ENCODE results near the gene PLEKHA7.
"Not testable (repeated sequence)": the region's sequence is repeated elsewhere in the genome, so short reads cannot be mapped to it uniquely, and the experiment has no call there.

Gene PLEKHA7

GRCh38 chr11:17014833-17015626 is 816 bp upstream of the PLEKHA7 start:
- Mint-ChIP-seq H3K4me1 (peaks cover 5% of the 10 kb centered on the region), H3K27ac (peak overlapping the region; percentile 67), H3K36me3 (peaks cover 2% of the 10 kb centered on the region), H3K4me3 (peak overlapping the region; percentile 94), H3K27me3 (peaks cover 10% of the 10 kb centered on the region), H3K9me3 (no peaks in the 10 kb centered on the region)
- peak; percentile 64 for ATAC-seq (ENCODE audit: low read depth)
- peak in 1 of 2 donors; percentile 22 for DNase-seq (ENCODE audit: low spot score in 2 of 2)

GRCh38 chr11:17013548-17014320 is 480 bp downstream of the PLEKHA7 start:
- Mint-ChIP-seq H3K27ac (no peak overlapping the region), H3K4me3 (peak overlapping the region; percentile 53), H3K27me3 (peaks cover 10% of the 10 kb centered on the region), H3K4me1 (peaks cover 5% of the 10 kb centered on the region), H3K9me3 (no peaks in the 10 kb centered on the region), H3K36me3 (peaks cover 2% of the 10 kb centered on the region)
- DNase-seq (ENCODE audit: low spot score in 2 of 2) (peak; percentile 16 to 23), ATAC-seq (ENCODE audit: low read depth) (peak; percentile 28)

DNA sequence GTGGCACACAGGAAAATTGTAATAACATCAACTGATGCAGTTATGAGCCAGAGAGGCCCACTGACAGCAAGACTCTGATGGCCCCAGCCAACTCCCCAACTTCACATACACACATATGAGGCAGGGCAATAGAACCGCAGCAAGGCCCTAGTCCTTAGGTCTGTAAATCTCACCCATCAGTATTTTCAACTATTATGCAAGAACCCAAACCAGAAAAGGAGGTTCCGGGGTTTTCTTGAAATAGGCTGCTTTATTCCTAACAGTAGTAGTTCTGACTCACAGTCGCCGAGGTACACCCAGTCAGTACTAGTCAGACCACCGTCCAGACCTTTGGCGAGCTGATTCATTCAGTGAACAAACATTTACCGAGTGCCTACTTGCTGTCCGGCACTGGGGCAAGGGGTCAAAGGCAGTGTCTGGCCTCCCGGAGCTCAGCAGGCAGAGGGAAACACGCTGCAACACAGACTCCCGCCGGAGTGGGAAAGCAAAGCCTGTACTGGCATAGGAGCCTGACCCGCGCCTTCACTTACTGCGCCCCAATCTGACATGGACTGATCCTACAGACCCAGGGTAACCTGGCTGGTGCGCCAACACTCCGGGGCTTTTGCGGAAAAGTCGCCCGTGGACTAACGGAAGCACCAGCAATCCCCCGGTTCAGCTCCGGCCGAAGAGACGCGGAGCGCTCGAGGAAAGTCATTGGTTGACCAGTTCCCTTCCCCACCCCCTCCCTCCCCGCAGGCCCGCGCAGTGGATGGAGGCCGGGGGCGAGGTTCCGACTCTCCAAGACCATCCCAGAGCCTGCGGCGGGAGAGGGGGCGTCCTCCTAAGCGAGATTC is 1.3 kb downstream of the PLEKHA7 start:
- Mint-ChIP-seq H3K4me1 (peaks cover 5% of the 10 kb centered on the region), H3K4me3 (no peak overlapping the region), H3K36me3 (peaks cover 2% of the 10 kb centered on the region), H3K27ac (no peak overlapping the region), H3K9me3 (no peaks in the 10 kb centered on the region), H3K27me3 (peaks cover 10% of the 10 kb centered on the region)
- DNase-seq (ENCODE audit: low spot score in 2 of 2): no peak
- no peak for ATAC-seq (ENCODE audit: low read depth)

GRCh38 chr11:17012179-17012578 is 2.0 kb downstream of the PLEKHA7 start:
- peaks cover 10% of the 10 kb centered on the region for H3K27me3 Mint-ChIP-seq
- no peaks in the 10 kb centered on the region for H3K9me3 Mint-ChIP-seq
- H3K27ac Mint-ChIP-seq: no peak overlapping the region
- ATAC-seq (ENCODE audit: low read depth) (no peak), DNase-seq (ENCODE audit: low spot score in 2 of 2) (no peak)
- peaks cover 5% of the 10 kb centered on the region for H3K4me1 Mint-ChIP-seq
- no peak overlapping the region for H3K4me3 Mint-ChIP-seq
- peaks cover 2% of the 10 kb centered on the region for H3K36me3 Mint-ChIP-seq

DNA sequence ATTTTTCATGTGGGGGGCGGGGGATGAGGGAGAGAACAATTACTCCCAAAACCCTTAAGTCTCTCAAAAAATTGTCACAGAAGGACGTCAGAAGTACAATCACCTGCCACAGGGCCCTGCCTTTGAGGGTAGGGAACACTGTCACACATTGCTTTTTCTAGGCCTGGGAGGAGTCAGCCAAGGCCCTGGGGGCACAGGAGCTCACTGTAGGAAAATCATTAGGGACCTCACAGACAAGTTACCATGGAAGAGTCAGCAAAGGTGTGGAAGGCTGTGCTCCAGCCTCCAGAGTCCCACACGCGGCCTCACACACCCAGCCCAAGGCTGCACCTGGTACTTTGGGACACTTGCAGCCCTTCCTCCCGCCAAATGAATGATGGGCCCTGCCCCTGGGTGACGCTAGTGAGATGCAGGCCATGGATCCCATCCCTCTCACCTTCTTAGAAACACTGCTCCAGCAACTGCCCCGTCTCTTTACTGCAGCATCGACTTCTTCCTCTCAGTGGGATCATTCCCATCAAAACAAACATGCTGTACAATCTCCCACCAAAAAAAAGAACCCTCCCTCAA is 3.3 kb downstream of the PLEKHA7 start:
- H3K36me3 Mint-ChIP-seq: peaks cover 2% of the 10 kb centered on the region
- H3K27ac Mint-ChIP-seq: no peak overlapping the region
- no peak overlapping the region for H3K4me3 Mint-ChIP-seq
- DNase-seq (ENCODE audit: low spot score in 2 of 2) (no peak), ATAC-seq (ENCODE audit: low read depth) (no peak)
- H3K9me3 Mint-ChIP-seq: no peaks in the 10 kb centered on the region
- H3K4me1 Mint-ChIP-seq: peaks cover 5% of the 10 kb centered on the region
- peaks cover 8% of the 10 kb centered on the region for H3K27me3 Mint-ChIP-seq

DNA sequence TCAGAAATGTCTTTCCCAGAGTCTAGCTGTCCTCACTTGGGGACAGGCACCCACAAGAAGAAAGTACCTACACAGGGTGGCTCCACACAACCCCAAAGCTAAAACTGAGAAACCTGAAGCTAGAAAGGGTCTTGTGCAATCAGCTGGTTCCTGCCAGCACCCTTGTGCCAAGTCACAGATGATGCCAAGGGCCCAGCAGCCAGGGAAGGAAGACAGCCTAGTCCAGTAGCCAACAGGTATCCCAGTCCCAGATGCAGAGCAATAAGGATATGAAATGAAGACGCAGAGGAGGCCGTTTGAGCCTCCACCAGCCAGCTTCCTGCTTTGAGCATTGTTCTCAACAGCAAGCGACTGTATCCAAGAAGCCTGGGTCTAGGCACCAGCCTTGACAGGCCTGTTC is 6.1 kb downstream of the PLEKHA7 start:
- Mint-ChIP-seq H3K9me3 (no peaks in the 10 kb centered on the region), H3K36me3 (peaks cover 2% of the 10 kb centered on the region), H3K27ac (no peak overlapping the region), H3K27me3 (no peaks in the 10 kb centered on the region), H3K4me1 (no peaks in the 10 kb centered on the region), H3K4me3 (no peak overlapping the region)
- ATAC-seq (ENCODE audit: low read depth) (no peak), DNase-seq (ENCODE audit: low spot score in 2 of 2) (no peak)

- ATAC-seq (ENCODE audit: low read depth) (no peak), DNase-seq (ENCODE audit: low spot score in 2 of 2) (no peak)
- peaks cover 2% of the 10 kb centered on the region for H3K27me3 Mint-ChIP-seq
- no peaks in the 10 kb centered on the region for H3K9me3 Mint-ChIP-seq
- H3K36me3 Mint-ChIP-seq: peaks cover 2% of the 10 kb centered on the region
- H3K27ac Mint-ChIP-seq: no peak overlapping the region
- H3K4me3 Mint-ChIP-seq: no peak overlapping the region
- no peaks in the 10 kb centered on the region for H3K4me1 Mint-ChIP-seq
Measured at GRCh38 chr11:17005646-17006045, 8.6 kb downstream of the PLEKHA7 start.

- H3K4me3 Mint-ChIP-seq: no peak overlapping the region
- DNase-seq (ENCODE audit: low spot score in 2 of 2): no peak
- peaks cover 2% of the 10 kb centered on the region for H3K27me3 Mint-ChIP-seq
- no peak overlapping the region for H3K27ac Mint-ChIP-seq
- peaks cover 2% of the 10 kb centered on the region for H3K36me3 Mint-ChIP-seq
- H3K9me3 Mint-ChIP-seq: no peaks in the 10 kb centered on the region
- no peak for ATAC-seq (ENCODE audit: low read depth)
- no peaks in the 10 kb centered on the region for H3K4me1 Mint-ChIP-seq
Measured at GRCh38 chr11:17004486-17005148, 9.6 kb downstream of the PLEKHA7 start.

DNA sequence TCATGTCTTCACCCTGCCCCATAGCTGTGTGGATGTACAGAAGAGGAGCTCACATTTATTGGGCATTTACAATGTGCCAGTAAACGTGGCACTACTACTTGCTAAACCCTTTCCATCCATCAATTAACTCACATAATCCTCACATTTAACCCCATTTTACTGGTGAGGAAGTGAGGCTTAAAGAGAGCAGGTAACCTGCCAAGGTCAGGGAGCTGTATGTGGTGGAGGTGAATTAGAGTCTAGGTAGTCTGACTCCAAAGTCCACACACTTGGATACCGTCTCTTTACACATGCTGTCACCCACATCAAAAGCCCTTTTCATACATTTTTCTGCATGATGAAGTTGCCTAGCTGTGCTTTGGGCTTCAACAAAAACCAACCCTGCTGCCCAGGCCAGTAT is 10.8 kb downstream of the PLEKHA7 start:
- Mint-ChIP-seq H3K27ac (no peak overlapping the region), H3K4me3 (no peak overlapping the region), H3K4me1 (no peaks in the 10 kb centered on the region), H3K9me3 (no peaks in the 10 kb centered on the region), H3K27me3 (peaks cover 2% of the 10 kb centered on the region), H3K36me3 (peaks cover 2% of the 10 kb centered on the region)
- DNase-seq (ENCODE audit: low spot score in 2 of 2) (no peak), ATAC-seq (ENCODE audit: low read depth) (no peak)

DNA sequence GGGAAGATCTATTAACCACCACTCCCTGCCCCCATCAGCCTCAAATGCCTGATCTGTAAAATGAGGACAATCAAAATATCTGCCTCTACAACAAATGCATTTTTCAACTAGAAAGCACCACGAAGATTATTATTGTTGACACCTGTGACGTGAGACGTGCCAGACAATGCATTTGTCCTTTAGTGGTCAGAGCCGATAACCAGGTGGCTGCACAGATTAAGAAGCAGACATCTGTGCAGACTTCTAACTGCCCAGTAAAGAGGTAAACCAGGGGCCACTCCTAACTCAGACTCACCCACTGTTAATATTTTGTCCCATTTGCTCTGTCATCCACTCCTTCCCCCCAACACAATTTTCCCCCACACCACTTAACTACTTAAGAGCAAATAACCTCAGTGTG is 11.7 kb downstream of the PLEKHA7 start:
- H3K4me3 Mint-ChIP-seq: no peak overlapping the region
- ATAC-seq (ENCODE audit: low read depth) (no peak), DNase-seq (ENCODE audit: low spot score in 2 of 2) (no peak)
- peaks cover 2% of the 10 kb centered on the region for H3K36me3 Mint-ChIP-seq
- no peak overlapping the region for H3K27ac Mint-ChIP-seq
- peaks cover 2% of the 10 kb centered on the region for H3K27me3 Mint-ChIP-seq
- H3K9me3 Mint-ChIP-seq: no peaks in the 10 kb centered on the region
- H3K4me1 Mint-ChIP-seq: no peaks in the 10 kb centered on the region

DNA sequence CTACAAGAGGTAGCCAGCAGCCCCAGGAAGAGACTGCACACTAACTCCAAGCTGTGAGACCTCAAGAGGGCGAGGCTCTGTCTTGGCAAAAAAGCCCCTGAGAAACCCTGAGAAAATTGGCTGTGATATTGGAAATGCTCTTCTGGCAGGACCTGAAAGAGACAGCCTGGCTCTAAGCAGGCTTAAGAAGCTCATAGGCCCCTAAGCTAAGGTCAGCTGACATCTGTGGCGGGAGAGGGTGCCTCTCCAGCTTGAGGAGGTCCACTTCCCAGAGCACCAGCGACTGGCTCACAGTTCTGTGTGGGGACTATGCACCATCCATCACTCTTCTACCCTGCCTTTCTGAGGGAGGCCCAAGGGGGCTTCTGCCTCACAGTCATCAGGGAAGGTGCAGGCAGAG is 12.4 kb downstream of the PLEKHA7 start:
- Mint-ChIP-seq H3K36me3 (peaks cover 2% of the 10 kb centered on the region), H3K27ac (no peak overlapping the region), H3K9me3 (no peaks in the 10 kb centered on the region), H3K4me3 (no peak overlapping the region), H3K4me1 (no peaks in the 10 kb centered on the region), H3K27me3 (peaks cover 3% of the 10 kb centered on the region)
- no peak for ATAC-seq (ENCODE audit: low read depth)
- no peak for DNase-seq (ENCODE audit: low spot score in 2 of 2)

GRCh38 chr11:17000987-17001386 is 13.2 kb downstream of the PLEKHA7 start:
- H3K36me3 Mint-ChIP-seq: peaks cover 2% of the 10 kb centered on the region
- H3K27ac Mint-ChIP-seq: no peak overlapping the region
- no peaks in the 10 kb centered on the region for H3K9me3 Mint-ChIP-seq
- peaks cover 3% of the 10 kb centered on the region for H3K27me3 Mint-ChIP-seq
- H3K4me1 Mint-ChIP-seq: no peaks in the 10 kb centered on the region
- H3K4me3 Mint-ChIP-seq: no peak overlapping the region
- DNase-seq (ENCODE audit: low spot score in 2 of 2) (no peak), ATAC-seq (ENCODE audit: low read depth) (no peak)

GRCh38 chr11:17000253-17000652 is 14.0 kb downstream of the PLEKHA7 start:
- not testable (repeated sequence) for H3K27me3 Mint-ChIP-seq

More at GRCh38 chr11:17000253-17000652, 14.0 kb downstream of the PLEKHA7 start:
- H3K4me3 Mint-ChIP-seq; H3K27ac Mint-ChIP-seq; H3K4me1 Mint-ChIP-seq; DNase-seq (ENCODE audit: low spot score in 2 of 2); ATAC-seq (ENCODE audit: low read depth); H3K36me3 Mint-ChIP-seq; H3K9me3 Mint-ChIP-seq: not testable (repeated sequence)

Data from memory B cell (primary cell).